Posterior cingulate gyrus (tissue), 11 donors: Measurements from ENCODE around the gene HTR4.

ENCODE experiments used
- DNase-seq, 10 donors: peaks; one replicate each; pipeline versions ENCODE4 v3.0.0 to v3.0.0-alpha.2; 2020 to 2021; ENCODE audit warnings: mixed read lengths in 3 of 10
- intact Hi-C: fragments of 100-400 bp; cut with DNase I; formaldehyde crosslinking; loops from one replicate; pipeline ENCODE4 v1.15.1; 2023

HTR4 gene

DNA sequence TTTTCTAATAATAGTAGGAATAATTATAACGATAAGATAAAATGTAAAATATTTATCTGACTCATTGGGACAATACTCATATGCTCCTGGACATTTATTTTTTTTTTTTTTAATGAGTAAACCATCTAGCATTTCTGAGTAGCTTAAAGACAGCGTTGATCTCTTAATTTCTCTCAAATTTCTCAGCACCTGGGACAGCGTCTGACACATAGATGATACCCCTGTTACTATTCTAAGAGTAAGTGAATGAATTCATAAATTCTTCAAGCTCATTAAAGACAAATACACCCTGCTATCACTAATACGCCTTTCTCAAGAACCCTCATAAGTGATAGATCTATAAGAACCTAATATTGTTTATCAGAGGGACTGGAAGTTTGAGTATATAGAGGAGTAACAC lies 12.0 kb upstream of the HTR4 start:
- DNase-seq: no peak
- intact Hi-C loops: no loop called here

DNA sequence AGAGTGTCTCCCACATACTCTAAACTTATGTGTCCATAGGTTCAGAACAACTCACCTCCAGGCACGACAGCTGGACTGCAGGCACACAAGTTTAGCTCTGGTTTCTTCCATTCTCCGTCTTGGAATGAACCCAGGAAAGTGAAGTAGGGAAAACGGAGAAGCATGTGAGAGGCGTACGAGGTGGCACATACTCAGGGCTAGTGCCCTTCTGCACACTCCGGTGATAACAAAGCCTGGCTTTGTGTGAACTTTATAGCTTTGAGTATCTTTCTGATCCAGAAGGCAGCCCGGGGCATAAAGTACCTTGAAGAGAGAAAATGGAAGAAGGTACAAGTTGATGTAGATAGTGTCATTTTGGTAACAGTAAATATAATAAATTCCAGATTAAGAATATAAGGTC lies 11.1 kb upstream of the HTR4 start:
- intact Hi-C loops: no loop called here
- DNase-seq: no peak

DNA sequence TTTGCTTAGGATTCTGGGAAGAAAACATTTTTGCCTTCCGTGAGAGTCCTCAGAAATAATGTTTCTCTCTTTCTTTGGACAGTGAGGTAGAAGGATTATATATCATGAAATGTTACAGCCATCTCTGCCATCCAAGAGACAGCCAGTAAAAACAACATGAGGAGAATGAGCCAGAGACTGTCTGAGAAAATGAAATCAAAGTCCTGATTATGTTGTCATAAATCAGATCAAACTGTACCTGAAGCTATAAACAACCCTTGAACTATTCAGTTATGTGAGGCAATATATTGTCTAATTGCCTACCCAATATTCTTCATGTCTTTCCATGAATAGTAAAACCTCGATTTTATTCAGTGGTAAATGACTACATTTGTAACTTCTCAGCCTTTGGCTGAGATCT lies 9.2 kb upstream of the HTR4 start:
- intact Hi-C loops: no loop called here
- DNase-seq: no peak

GRCh38 chr5:148660346-148660660 lies 6.0 kb upstream of the HTR4 start:
- intact Hi-C loops: no loop called here
- DNase-seq: no peak

DNA sequence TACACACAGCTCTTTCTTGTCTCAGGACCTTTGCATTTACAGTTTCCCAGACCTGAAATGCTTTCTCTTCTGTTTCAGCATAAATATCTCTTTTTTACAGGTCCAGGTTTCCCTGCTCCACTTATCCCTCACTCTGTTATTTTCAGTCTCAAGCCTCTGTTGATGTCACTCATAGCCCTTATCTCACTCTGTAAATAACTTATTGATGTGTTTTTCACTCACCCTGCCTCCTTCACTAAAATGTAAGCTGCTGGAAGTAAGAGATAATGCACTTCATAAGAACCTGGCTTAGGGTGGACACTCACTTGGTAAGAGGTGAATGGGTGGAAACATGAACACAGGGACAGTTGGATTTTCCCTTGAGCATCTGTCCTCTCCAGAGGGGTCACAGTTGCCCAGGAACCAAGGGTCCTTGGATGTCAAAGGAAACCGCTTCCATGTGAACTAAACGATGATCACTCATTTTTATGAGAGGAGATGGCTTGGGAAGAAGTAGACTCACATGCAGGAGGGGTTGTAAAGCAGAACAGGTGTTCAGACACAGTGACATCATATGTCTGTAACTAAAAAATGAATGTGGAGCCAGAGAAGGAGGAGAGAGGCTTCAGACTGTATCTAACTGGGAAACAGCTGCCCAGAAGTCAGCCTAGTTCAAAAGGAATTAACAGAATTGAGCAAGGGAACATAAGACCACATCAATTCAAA lies 5.5 kb upstream of the HTR4 start:
- no peak for DNase-seq
- intact Hi-C loops: no loop called here

- intact Hi-C loops: no loop called here
- peak in 5 of 10 donors; percentile 12 to 75 (median 22) for DNase-seq
These were observed 964 bp downstream of the HTR4 start for GRCh38 chr5:148653291-148653835.

- intact Hi-C loops: no loop called here
- DNase-seq: no peak
These were observed 2.8 kb downstream of the HTR4 start for GRCh38 chr5:148651528-148651927.

DNA sequence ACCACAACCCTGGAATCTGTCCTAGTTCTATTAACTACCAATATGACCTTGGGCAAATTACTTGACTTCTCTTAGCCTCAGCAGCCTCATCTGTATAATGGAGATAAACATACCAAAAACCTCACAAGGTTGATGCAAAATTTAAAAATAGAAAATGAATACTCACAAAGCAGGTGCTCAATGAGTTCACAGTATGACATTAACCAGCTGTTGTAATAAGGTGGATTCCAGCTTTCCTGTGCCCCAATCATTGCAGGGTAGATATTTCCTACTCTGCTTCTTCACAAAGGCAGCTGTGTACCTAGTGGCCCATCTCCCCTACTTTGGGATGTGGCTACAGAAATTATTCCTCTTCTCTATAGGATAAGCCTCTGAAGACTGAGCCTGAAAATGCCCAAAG lies 8.8 kb downstream of the HTR4 start:
- no peak for DNase-seq
- intact Hi-C loops: no loop called here

GRCh38 chr5:148641735-148642134 lies 12.6 kb downstream of the HTR4 start:
- intact Hi-C loops: no loop called here
- no peak for DNase-seq

DNA sequence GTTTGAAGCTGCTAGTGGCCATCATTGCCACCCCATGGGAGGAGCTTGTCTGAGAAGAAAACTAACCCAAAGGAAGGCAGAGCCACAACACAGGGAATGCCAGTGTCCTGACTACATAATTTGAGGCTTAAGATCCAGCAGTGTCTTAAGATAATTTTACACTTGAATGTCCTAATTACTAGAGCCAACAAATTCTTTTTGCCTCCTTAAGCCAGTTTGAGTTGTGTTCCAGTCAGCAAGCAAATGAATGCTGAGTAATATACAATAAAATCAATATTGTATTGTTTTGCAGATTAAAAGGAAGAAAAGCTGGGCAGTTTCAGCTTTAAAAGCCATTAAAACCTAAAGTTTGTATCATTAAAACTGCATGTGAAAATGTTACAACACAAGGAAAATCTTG lies 13.9 kb downstream of the HTR4 start:
- no peak for DNase-seq
- intact Hi-C loops: no loop called here

DNA sequence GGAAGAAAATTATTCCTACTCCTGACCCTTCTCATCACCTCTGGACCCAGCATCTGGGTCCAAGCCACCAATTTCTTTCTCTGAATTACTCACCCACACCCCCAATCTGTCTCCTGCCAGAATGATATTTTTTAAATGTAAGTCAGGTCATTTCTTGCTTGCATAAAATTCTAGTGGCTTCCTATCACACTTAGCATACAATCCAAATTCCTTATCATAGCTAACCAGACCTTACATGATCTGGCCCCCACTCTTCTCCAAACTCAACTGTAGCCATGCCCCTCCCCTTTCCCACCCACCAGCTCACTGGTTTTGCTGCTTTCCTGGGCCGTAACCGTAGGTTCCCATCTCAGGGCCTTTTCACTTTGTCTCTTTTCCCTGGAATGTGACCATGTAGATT lies 15.2 kb downstream of the HTR4 start:
- no peak for DNase-seq
- intact Hi-C loops: no loop called here

GRCh38 chr5:148636353-148636752 lies 18.0 kb downstream of the HTR4 start:
- intact Hi-C loops: no loop called here
- DNase-seq: no peak

GRCh38 chr5:148635321-148636083 lies 18.8 kb downstream of the HTR4 start:
- intact Hi-C loops: no loop called here
- no peak for DNase-seq

GRCh38 chr5:148633067-148633377 lies 21.3 kb downstream of the HTR4 start:
- intact Hi-C loops: no loop called here
- DNase-seq: no peak

DNA sequence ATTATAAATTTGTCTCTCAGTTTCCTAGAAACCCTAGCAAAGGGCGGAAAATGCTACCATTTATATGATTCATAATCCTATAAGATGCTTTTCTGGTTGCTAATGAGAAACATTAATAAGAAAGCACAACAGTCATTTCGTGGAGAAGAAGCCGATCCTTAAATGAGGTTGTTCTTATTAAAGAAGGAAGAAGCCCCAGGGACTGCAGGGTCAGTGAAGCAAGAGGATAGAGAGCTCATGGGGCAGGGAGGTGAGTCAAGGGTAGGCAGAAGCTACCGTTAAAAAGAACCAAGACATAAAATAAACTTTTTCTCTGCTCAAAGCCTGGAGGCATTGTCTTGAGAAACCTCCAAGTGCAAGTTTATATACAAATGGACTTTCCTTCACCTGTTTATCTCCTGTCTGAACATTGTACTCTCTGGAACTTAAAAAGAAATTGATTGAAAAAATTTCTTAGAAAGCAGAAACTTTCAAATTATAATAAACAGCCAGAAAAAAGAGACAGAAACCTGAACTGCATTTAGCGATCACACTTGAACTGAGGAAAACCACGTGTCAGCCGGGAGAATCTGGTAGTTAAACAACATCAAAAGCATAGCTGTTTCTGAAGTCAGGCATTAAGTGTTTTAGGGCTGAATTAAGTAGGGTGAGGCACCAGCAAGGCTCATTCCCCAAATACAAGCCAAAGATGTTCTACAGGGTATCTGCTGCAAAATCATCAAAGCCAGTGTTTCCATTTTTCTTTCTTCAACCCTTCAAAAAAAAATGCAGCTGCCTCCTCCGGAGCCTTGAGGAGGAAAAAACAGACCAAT lies 21.9 kb downstream of the HTR4 start:
- intact Hi-C loops: no loop called here
- no peak for DNase-seq

- no peak for DNase-seq
These were observed 27.3 kb downstream of the HTR4 start for GRCh38 chr5:148626986-148627385.

GRCh38 chr5:148626081-148626613 lies 28.2 kb downstream of the HTR4 start:
- intact Hi-C loops: no loop called here
- no peak for DNase-seq

More at GRCh38 chr5:148626986-148627385, 27.3 kb downstream of the HTR4 start:
- intact Hi-C loops: no loop called here

DNA sequence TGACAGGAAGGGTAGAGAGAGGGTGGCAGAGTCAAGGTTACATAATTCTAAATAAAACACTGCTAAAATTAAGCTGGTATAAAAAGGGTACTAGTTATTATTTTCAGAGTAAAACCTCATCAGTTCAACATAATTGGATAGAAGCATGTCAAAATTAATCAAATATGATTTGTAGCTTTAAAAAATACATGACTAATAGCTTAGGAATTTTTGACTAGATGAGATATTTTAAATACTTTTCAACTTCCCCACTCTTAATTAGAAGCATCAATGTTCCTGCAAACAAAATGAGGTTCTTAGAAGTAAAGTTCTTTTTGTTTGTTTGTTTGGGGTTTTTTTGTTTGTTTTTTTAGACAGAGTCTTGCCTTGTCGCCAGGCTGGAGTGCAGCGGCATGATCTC lies 29.1 kb downstream of the HTR4 start:
- no peak for DNase-seq
- intact Hi-C loops: no loop called here

DNA sequence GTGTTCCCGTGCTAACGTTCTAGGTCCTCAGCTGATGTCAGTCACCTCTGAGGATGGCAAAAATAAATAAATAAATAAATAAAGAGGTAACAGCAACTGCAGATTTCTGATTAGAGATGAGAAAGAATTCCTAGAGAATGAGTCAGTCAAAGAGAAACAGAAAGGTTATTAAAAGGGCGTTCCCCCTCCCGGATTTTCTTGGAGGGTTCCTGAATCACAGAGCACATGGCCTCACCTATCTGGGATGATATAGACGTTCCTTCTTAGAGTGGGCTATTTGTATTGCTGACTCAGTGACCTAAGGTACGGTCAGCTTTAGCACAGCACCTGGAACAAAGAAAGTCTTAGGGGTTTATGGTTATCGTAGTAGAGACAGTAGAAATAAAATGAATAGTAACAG lies 30.6 kb downstream of the HTR4 start:
- DNase-seq: no peak
- intact Hi-C loops: no loop called here

GRCh38 chr5:148623101-148623500 lies 31.2 kb downstream of the HTR4 start:
- DNase-seq: no peak
- intact Hi-C loops: no loop called here

- no peak for DNase-seq
- intact Hi-C loops: no loop called here
These were observed 33.6 kb downstream of the HTR4 start for GRCh38 chr5:148620696-148621095.
